ENCODE data around the gene S100A10.

S100A10 gene

GRCh38 chr1:151984313-151984956, 9.2 kb downstream of the S100A10 start:
- H3K4me3 Mint-ChIP-seq: no peak overlapping the region
- H3K27me3 Mint-ChIP-seq (ENCODE audit: low read depth): peaks cover 4% of the 10 kb centered on the region
- H3K4me1 Mint-ChIP-seq: peaks cover 53% of the 10 kb centered on the region
- H3K36me3 Mint-ChIP-seq (ENCODE audit: low read depth): peaks cover 37% of the 10 kb centered on the region
- no peaks in the 10 kb centered on the region for H3K9me3 Mint-ChIP-seq
- TF ChIP-seq CTCF (IDR thresholded peaks at IDR 0.05; ENCODE audit: unreplicated experiment in 3 of 3): no peak
- peak overlapping the region in 1 of 3 experiments; percentile 31 for H3K27ac Mint-ChIP-seq

- Mint-ChIP-seq H3K4me3 (no peak overlapping the region), H3K27ac (peak overlapping the region in 2 of 3 experiments; percentile 38 to 49), H3K4me1 (peaks cover 48% of the 10 kb centered on the region), H3K27me3 (ENCODE audit: low read depth) (peaks cover 16% of the 10 kb centered on the region), H3K9me3 (no peaks in the 10 kb centered on the region), H3K36me3 (ENCODE audit: low read depth) (peaks cover 37% of the 10 kb centered on the region)
- no peak for TF ChIP-seq CTCF (IDR thresholded peaks at IDR 0.05; ENCODE audit: unreplicated experiment in 3 of 3)
These were observed 11.2 kb downstream of the S100A10 start for GRCh38 chr1:151982300-151983005.

GRCh38 chr1:151981178-151981525, 12.5 kb downstream of the S100A10 start:
- H3K9me3 Mint-ChIP-seq: no peaks in the 10 kb centered on the region
- TF ChIP-seq CTCF (IDR thresholded peaks at IDR 0.05; ENCODE audit: unreplicated experiment in 3 of 3): no peak
- H3K36me3 Mint-ChIP-seq (ENCODE audit: low read depth): peaks cover 32% of the 10 kb centered on the region

GRCh38 chr1:151980287-151981177, 13.1 kb downstream of the S100A10 start:
- Mint-ChIP-seq H3K27me3 (ENCODE audit: low read depth) (peaks cover 25% of the 10 kb centered on the region), H3K4me3 (peak overlapping the region in 2 of 3 experiments; percentile 9 to 29), H3K36me3 (ENCODE audit: low read depth) (peaks cover 30% of the 10 kb centered on the region), H3K27ac (peak overlapping the region; percentile 67 to 83 (median 76)), H3K9me3 (no peaks in the 10 kb centered on the region), H3K4me1 (peaks cover 48% of the 10 kb centered on the region)
- no peak for TF ChIP-seq CTCF (IDR thresholded peaks at IDR 0.05; ENCODE audit: unreplicated experiment in 3 of 3)

More at GRCh38 chr1:151981178-151981525, 12.5 kb downstream of the S100A10 start:
- H3K4me1 Mint-ChIP-seq: peaks cover 48% of the 10 kb centered on the region
- H3K27me3 Mint-ChIP-seq (ENCODE audit: low read depth): peaks cover 25% of the 10 kb centered on the region
- no peak overlapping the region for H3K4me3 Mint-ChIP-seq
- H3K27ac Mint-ChIP-seq: peak overlapping the region in 2 of 3 experiments; percentile 67 to 83

GRCh38 chr1:151978922-151979321, 14.7 kb downstream of the S100A10 start:
- TF ChIP-seq CTCF (IDR thresholded peaks at IDR 0.05; ENCODE audit: unreplicated experiment in 3 of 3): no peak
- no peaks in the 10 kb centered on the region for H3K9me3 Mint-ChIP-seq
- peaks cover 15% of the 10 kb centered on the region for H3K36me3 Mint-ChIP-seq (ENCODE audit: low read depth)
- H3K4me1 Mint-ChIP-seq: peaks cover 56% of the 10 kb centered on the region
- peaks cover 38% of the 10 kb centered on the region for H3K27me3 Mint-ChIP-seq (ENCODE audit: low read depth)
- peak overlapping the region in 1 of 3 experiments; percentile 2 for H3K4me3 Mint-ChIP-seq
- peak overlapping the region; percentile 12 to 55 (median 22) for H3K27ac Mint-ChIP-seq
